AG10803 (cell line): ENCODE data around the gene KIF5C.
A peak's percentile ranks its signal among the peaks of the same experiment; 100 is the strongest.

Experiments
- DNase-seq: peaks from one replicate; pipeline ENCODE4 v3.0.0; 2010; ENCODE audit warnings: low read depth
- H3K4me3 ChIP-seq: 2 replicates; pipeline ENCODE4 v1.5.1; 2011; ENCODE audit warnings: mild to moderate bottlenecking, low read length, control low read depth
- TF ChIP-seq, protein P1 (sequence below): conservative IDR thresholded peaks from 2 replicates; pipeline ENCODE4 v1.5.1; 2011; ENCODE audit warnings: mild to moderate bottlenecking, low read length, control low read depth, inconsistent platforms

Gene KIF5C

DNA sequence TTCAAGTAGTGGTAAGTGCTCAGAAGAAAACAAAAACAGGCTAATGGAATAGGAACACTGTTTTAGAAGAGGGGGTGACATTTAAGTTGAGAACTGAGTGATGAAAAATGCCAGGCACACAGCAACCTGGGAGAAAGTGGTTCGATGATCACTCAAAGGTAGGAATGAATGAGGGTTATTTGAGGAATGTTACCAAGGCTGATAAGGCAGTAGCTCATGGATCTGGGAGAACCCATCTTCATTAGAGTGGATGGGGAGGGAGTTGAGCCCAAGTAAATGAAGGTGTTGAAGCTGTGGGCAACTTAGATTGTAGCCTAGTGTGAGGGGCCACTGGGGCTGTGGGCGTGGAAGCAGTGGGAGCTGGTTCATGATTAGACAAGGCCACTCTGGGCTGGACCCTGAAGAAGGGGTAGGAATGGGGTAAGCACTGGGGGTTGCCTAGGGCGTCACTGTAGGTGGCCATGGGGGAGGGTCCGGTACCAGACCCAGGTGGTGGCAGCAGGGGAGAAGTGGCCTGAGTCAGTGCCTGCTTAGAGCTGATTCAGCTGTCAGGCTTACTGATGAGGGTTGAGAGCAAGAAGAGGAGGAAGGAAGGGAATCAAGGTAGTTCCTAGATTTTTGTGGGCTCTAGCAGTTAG, 141.0 kb downstream of the KIF5C start:
- no peak overlapping the region for H3K4me3 ChIP-seq
- no peak for DNase-seq
- TF ChIP-seq, protein P1, sequence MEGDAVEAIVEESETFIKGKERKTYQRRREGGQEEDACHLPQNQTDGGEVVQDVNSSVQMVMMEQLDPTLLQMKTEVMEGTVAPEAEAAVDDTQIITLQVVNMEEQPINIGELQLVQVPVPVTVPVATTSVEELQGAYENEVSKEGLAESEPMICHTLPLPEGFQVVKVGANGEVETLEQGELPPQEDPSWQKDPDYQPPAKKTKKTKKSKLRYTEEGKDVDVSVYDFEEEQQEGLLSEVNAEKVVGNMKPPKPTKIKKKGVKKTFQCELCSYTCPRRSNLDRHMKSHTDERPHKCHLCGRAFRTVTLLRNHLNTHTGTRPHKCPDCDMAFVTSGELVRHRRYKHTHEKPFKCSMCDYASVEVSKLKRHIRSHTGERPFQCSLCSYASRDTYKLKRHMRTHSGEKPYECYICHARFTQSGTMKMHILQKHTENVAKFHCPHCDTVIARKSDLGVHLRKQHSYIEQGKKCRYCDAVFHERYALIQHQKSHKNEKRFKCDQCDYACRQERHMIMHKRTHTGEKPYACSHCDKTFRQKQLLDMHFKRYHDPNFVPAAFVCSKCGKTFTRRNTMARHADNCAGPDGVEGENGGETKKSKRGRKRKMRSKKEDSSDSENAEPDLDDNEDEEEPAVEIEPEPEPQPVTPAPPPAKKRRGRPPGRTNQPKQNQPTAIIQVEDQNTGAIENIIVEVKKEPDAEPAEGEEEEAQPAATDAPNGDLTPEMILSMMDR, result no peak

DNA sequence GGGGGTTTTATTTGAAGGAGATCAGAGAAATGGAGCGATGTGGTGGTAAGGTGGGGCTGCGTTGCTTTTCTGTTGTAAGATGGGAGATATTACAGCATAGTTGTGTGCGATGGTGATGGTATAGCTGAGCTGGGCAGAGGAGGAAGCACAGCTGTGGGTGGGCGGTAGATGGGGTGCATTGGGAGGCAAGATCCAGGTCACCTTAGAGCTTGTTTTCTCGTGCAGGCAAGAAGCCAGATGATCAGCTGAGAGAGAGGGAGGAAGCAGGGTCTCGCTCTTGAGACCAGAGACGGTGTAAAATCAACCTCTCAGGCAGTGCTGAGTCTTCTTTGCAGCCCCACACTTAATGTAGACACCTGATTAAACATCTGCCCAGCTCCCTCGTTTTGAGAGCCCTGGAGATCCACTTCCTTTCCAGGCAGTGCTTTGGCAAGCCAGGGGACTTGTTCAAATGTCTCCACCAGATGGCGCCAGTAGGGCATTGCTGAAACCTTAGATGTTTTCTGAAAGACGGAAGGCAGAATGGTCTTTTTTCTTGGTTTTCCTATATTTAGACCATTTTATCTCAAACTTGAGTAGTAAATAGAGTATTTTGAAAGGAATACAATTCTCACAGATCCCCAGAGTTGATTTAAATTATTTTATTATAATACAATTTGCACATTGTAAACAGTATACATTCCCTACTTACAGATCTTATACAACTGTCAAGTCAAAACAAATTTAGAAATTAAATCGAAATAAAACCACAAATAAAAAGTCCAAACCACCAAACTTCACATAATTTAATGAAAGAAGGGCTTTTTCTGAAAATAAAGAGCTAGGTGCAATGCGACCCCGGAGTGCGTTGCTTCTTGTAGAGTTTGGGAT, 142.3 kb downstream of the KIF5C start:
- TF ChIP-seq, protein P1, result peak; percentile 94
- H3K4me3 ChIP-seq, result no peak overlapping the region
- peak; percentile 76 for DNase-seq

DNA sequence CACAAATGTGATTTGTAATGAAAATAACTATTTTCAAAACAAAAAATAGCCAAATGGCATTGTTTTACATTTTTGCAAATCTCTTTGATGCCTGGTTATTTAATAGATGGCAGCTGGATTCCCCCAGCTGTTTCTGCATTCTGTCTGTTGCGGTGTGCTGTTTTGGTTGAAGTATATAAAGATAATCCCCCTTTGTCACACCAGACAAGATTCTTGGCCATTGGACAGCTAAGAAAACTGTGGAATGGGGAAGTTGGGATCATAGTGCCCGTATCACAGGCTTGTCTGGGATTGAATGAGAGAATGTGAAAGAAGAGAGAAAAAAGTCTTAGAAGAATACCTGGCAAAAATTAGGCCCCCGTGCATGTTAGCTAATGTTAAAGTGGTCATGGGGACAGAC, 144.0 kb downstream of the KIF5C start:
- no peak for DNase-seq
- H3K4me3 ChIP-seq, result no peak overlapping the region
- TF ChIP-seq, protein P1, result no peak

DNA sequence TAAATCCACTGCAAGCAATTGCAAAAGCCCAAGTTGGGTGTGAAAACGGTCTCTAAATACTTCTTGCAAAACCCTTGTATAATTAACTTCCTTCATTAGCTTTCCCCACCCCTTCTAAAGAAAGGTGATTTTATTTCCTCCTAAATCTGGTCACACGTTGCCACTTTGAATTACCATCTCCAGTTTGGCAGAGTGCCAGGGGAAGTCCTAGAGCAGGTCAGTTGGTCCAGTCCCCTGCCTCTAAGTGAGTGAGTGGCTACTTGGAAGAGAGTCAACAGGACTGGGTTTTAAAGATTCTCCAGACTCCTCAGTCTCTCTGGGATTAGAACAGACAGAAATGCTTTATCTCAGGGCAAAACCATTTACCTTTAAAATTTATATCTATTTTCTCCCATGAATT, 144.7 kb downstream of the KIF5C start:
- H3K4me3 ChIP-seq, result no peak overlapping the region
- no peak for DNase-seq
- TF ChIP-seq, protein P1, result no peak

DNA sequence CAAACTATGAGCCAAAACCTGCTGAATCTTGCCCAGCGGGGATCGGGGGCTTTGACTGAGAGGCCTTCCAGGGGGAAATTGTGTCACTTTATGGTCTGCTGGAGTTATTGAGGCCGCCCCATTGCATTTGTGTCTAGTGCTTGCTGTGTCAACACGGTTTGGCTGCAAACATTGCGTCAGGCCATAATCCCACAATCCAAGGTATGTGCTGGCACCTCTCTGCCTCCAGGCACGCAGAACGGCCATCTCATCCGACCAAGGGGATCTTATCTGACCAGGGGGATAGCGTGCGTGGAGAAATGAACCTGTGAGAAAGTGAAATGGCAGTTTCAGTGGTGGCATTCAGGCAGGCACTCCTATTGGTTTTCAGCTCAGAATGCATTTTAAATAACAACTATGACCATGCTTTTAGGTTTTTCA, 145.4 kb downstream of the KIF5C start:
- DNase-seq, result no peak
- TF ChIP-seq, protein P1, result no peak
- H3K4me3 ChIP-seq, result no peak overlapping the region

DNA sequence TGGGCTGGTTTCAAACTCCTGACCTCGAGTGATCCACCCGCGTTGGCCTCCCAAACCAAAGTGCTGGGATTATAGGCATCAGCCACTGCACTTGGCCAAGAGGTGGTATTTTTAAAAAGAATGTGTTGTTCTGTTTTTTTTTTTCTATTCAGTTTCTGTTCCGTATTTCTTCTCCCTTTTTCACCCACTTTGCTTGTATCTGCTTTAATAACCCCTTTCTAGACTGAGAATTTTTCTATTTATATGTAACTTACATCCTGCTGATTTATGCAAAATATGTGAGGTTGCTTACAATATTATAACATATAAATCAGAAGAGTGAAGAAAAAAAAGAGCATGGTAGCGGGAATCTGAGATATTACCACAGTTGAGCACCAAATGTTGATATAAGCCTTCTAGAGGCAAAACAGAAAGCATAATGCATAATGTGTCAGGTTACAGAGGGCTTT, 146.3 kb downstream of the KIF5C start:
- DNase-seq, result no peak
- TF ChIP-seq, protein P1, result no peak
- no peak overlapping the region for H3K4me3 ChIP-seq

DNA sequence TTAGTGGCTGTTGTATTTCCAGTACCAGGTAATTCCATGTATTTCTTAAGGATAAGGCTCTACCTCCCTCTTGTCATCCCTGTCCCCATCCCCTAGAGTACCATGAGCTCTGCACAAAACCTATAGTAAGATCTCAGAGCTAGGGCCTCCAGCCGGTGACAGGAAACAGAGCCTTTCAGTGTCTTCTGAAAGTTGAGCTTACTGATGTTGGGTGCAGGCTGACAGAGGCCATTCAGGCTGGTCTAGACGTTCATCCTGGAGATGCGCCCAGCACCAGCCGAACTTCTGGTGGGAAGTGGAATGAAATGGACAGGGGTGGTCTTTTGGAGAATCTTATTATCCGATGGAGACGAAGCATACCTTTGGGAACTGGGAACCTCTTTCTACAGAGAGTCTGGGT, 146.7 kb downstream of the KIF5C start:
- no peak for DNase-seq
- no peak overlapping the region for H3K4me3 ChIP-seq
- TF ChIP-seq, protein P1, result no peak
